HEK293 (cell line): ENCODE data around the gene HEMGN.

Source experiments
- CTCF ChIA-PET: fragments of 350-600 bp; formaldehyde crosslinking; extraction: SDS; loops from one replicate; lab custom pipeline; 2021; ENCODE audit warnings: antibody characterized with exemption; lab: Yijun Ruan, JAX
- POLR2A ChIA-PET: fragments of 300-600 bp; formaldehyde crosslinking; extraction: SDS; loops from one replicate; lab custom pipeline; 2020; ENCODE audit warnings: antibody characterized with exemption, inconsistent platforms; lab: Yijun Ruan, JAX
- H3K27ac ChIP-seq: fragments of 200-500 bp; sonication (Bioruptor generic); 2 replicates; pipeline ENCODE4 v1.5.1; 2014; ENCODE audit warnings: low read depth, low read length, control low read depth, inconsistent platforms; ENCODE audit errors: extremely low read depth
- H3K36me3 ChIP-seq, 2 experiments: fragments of 200-500 bp in 1 of 2; sonication (Bioruptor generic) in 1 of 2; 1 replicate in 1 of 2; 2 replicates in 1 of 2; pipeline ENCODE4 v1.5.1; 2014 to 2017; ENCODE audit warnings: inconsistent platforms in 2 of 2, low read length in 2 of 2; ENCODE audit not compliant: control insufficient read depth in 2 of 2, insufficient read depth in 1 of 2
- H3K4me1 ChIP-seq: fragments of 200-500 bp; sonication (Bioruptor generic); 2 replicates; pipeline ENCODE4 v1.5.1; 2014; ENCODE audit warnings: mild to moderate bottlenecking, low read length, inconsistent platforms; ENCODE audit not compliant: control insufficient read depth, insufficient read depth
- H3K4me3 ChIP-seq: 2 replicates; pipeline ENCODE4 v1.5.1; 2011; ENCODE audit warnings: low read depth, mild to moderate bottlenecking, control low read depth, low read length, moderate library complexity
- H3K9me3 ChIP-seq: fragments of 200-500 bp; sonication (Bioruptor generic); 2 replicates; pipeline ENCODE4 v1.5.1; 2014; ENCODE audit warnings: low read depth, low read length, inconsistent platforms; ENCODE audit not compliant: control insufficient read depth, insufficient read depth
- GFI1B ChIP-seq: fragments of 450-650 bp; formaldehyde crosslinking; IDR thresholded peaks from 2 replicates; pipeline ENCODE4 v1.5.1; 2016; ENCODE audit warnings: missing biosample characterization, missing genetic modification characterization
- GLIS1 ChIP-seq: fragments of 450-650 bp; formaldehyde crosslinking; IDR thresholded peaks from 2 replicates; pipeline ENCODE4 v1.5.1; 2016; ENCODE audit warnings: missing biosample characterization, missing genetic modification characterization
- KLF10 ChIP-seq: fragments of 450-650 bp; IDR thresholded peaks from 2 replicates; pipeline ENCODE4 v1.5.1; 2018; ENCODE audit warnings: missing biosample characterization, mild to moderate bottlenecking, missing genetic modification characterization
- MYNN ChIP-seq: fragments of 450-650 bp; formaldehyde crosslinking; IDR thresholded peaks from 2 replicates; pipeline ENCODE4 v1.5.1; 2016; ENCODE audit warnings: missing biosample characterization, missing genetic modification characterization, borderline replicate concordance
- OSR2 ChIP-seq: fragments of 450-650 bp; formaldehyde crosslinking; IDR thresholded peaks from 2 replicates; pipeline ENCODE4 v1.5.1; 2016; ENCODE audit warnings: missing biosample characterization, missing genetic modification characterization
- RBAK ChIP-seq: fragments of 450-650 bp; formaldehyde crosslinking; IDR thresholded peaks from 2 replicates; pipeline ENCODE4 v1.5.1; 2016; ENCODE audit warnings: missing biosample characterization, missing genetic modification characterization
- REPIN1 ChIP-seq: fragments of 450-650 bp; formaldehyde crosslinking; IDR thresholded peaks from 2 replicates; pipeline ENCODE4 v1.5.1; 2017; ENCODE audit warnings: missing biosample characterization, missing genetic modification characterization, low read depth
- SETDB1 ChIP-seq: IDR thresholded peaks from one replicate; pipeline ENCODE4 v1.6.1; 2017; ENCODE audit warnings: mild to moderate bottlenecking, low read length, moderate library complexity, mixed read lengths; ENCODE audit not compliant: insufficient read length
- ZBTB48 ChIP-seq: fragments of 450-650 bp; formaldehyde crosslinking; IDR thresholded peaks from 2 replicates; pipeline ENCODE4 v1.5.1; 2016; ENCODE audit warnings: missing biosample characterization, missing genetic modification characterization
- ZFP69B ChIP-seq: fragments of 450-650 bp; formaldehyde crosslinking; IDR thresholded peaks from 2 replicates; pipeline ENCODE4 v1.5.1; 2016; ENCODE audit warnings: missing biosample characterization, missing genetic modification characterization
- ZNF114 ChIP-seq: fragments of 450-650 bp; formaldehyde crosslinking; IDR thresholded peaks from 2 replicates; pipeline ENCODE4 v1.5.0; 2017; ENCODE audit warnings: missing biosample characterization, missing genetic modification characterization
- ZNF211 ChIP-seq: fragments of 450-650 bp; formaldehyde crosslinking; IDR thresholded peaks from 2 replicates; pipeline ENCODE4 v1.5.1; 2016; ENCODE audit warnings: low read depth, missing biosample characterization, missing genetic modification characterization
- ZNF239 ChIP-seq: fragments of 450-650 bp; formaldehyde crosslinking; IDR thresholded peaks from 2 replicates; pipeline ENCODE4 v1.5.1; 2016; ENCODE audit warnings: missing biosample characterization, missing genetic modification characterization
- ZNF248 ChIP-seq: fragments of 450-650 bp; formaldehyde crosslinking; IDR thresholded peaks from 2 replicates; pipeline ENCODE4 v1.5.1; 2017; ENCODE audit warnings: missing biosample characterization, missing genetic modification characterization
- ZNF26 ChIP-seq: fragments of 450-650 bp; formaldehyde crosslinking; IDR thresholded peaks from 2 replicates; pipeline ENCODE4 v1.5.1; 2016; ENCODE audit warnings: missing biosample characterization, missing genetic modification characterization
- ZNF324 ChIP-seq: fragments of 450-650 bp; formaldehyde crosslinking; IDR thresholded peaks from 2 replicates; pipeline ENCODE4 v1.5.1; 2016; ENCODE audit warnings: missing biosample characterization, missing genetic modification characterization
- ZNF510 ChIP-seq: fragments of 450-650 bp; formaldehyde crosslinking; IDR thresholded peaks from 2 replicates; pipeline ENCODE4 v1.5.1; 2018; ENCODE audit warnings: mild to moderate bottlenecking, missing genetic modification characterization, missing biosample characterization; ENCODE audit not compliant: insufficient replicate concordance
- ZNF514 ChIP-seq: fragments of 450-650 bp; formaldehyde crosslinking; IDR thresholded peaks from 2 replicates; pipeline ENCODE4 v1.5.1; 2016; ENCODE audit warnings: missing biosample characterization, missing genetic modification characterization
- ZNF548 ChIP-seq: fragments of 450-650 bp; formaldehyde crosslinking; IDR thresholded peaks from 2 replicates; pipeline ENCODE4 v1.5.1; 2016; ENCODE audit warnings: missing biosample characterization, missing genetic modification characterization
- ZNF596 ChIP-seq: fragments of 450-650 bp; IDR thresholded peaks from 2 replicates; pipeline ENCODE4 v1.5.0; 2018; ENCODE audit warnings: missing biosample characterization, mild to moderate bottlenecking, missing genetic modification characterization, moderate library complexity
- ZNF621 ChIP-seq: fragments of 450-650 bp; formaldehyde crosslinking; IDR thresholded peaks from 2 replicates; pipeline ENCODE4 v1.5.1; 2017; ENCODE audit warnings: missing biosample characterization, missing genetic modification characterization
- ZNF624 ChIP-seq: fragments of 450-650 bp; formaldehyde crosslinking; IDR thresholded peaks from 2 replicates; pipeline ENCODE4 v1.5.1; 2017; ENCODE audit warnings: missing biosample characterization, missing genetic modification characterization
- ZNF692 ChIP-seq: fragments of 450-650 bp; formaldehyde crosslinking; IDR thresholded peaks from 2 replicates; pipeline ENCODE4 v1.5.1; 2016; ENCODE audit warnings: missing biosample characterization, missing genetic modification characterization
- ZNF701 ChIP-seq: fragments of 450-650 bp; formaldehyde crosslinking; IDR thresholded peaks from 2 replicates; pipeline ENCODE4 v1.5.1; 2016; ENCODE audit warnings: missing biosample characterization, missing genetic modification characterization
- ZNF785 ChIP-seq: fragments of 450-650 bp; formaldehyde crosslinking; IDR thresholded peaks from 2 replicates; pipeline ENCODE4 v1.5.1; 2016; ENCODE audit warnings: missing biosample characterization, missing genetic modification characterization
- ZNF792 ChIP-seq: fragments of 450-650 bp; formaldehyde crosslinking; IDR thresholded peaks from 2 replicates; pipeline ENCODE4 v1.5.1; 2016; ENCODE audit warnings: missing biosample characterization, missing genetic modification characterization
- TF ChIP-seq, protein P1 (sequence below): fragments of 450-650 bp; formaldehyde crosslinking; IDR thresholded peaks from 2 replicates; pipeline ENCODE4 v1.5.1; 2016; ENCODE audit warnings: missing biosample characterization, missing genetic modification characterization
- TF ChIP-seq, protein P2 (sequence below): fragments of 450-650 bp; formaldehyde crosslinking; IDR thresholded peaks from 2 replicates; pipeline ENCODE4 v1.5.1; 2016; ENCODE audit warnings: missing biosample characterization, missing genetic modification characterization

Gene HEMGN

DNA sequence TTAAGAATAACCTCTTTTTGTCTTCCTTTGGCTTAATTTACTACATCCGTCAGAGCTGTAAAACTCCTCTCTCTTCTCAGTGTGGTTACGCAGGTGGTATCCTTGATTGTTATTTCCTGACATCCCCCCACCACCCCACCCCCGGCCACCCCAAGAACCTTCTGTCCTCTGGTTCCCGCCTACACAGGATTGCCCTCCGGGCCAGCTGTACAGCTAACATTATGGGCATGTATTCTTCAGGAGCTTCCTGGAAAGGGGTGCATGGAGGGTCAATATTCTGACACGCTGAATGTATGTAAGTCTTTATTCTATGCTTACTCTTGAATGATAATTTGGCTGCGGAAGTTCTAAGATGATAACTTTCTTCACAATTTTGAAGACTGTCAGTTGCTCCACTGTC lies 32.2 kb upstream of the HEMGN start:
- CTCF ChIA-PET: interaction anchor here (0.9 kb wide), 1 partner anchor 11 kb away, joined by 3 read pairs; no protein-coding TSS in a partner anchor
- no peak overlapping the region for H3K4me3 ChIP-seq
- no peaks in the 10 kb centered on the region for H3K9me3 ChIP-seq
- POLR2A ChIA-PET: no interaction called here
- H3K36me3 ChIP-seq: no peaks in the 10 kb centered on the region
- no peaks in the 10 kb centered on the region for H3K4me1 ChIP-seq
- TF ChIP-seq ZNF624 (tag by site-specific recombination): no peak
- TF ChIP-seq, protein P1, sequence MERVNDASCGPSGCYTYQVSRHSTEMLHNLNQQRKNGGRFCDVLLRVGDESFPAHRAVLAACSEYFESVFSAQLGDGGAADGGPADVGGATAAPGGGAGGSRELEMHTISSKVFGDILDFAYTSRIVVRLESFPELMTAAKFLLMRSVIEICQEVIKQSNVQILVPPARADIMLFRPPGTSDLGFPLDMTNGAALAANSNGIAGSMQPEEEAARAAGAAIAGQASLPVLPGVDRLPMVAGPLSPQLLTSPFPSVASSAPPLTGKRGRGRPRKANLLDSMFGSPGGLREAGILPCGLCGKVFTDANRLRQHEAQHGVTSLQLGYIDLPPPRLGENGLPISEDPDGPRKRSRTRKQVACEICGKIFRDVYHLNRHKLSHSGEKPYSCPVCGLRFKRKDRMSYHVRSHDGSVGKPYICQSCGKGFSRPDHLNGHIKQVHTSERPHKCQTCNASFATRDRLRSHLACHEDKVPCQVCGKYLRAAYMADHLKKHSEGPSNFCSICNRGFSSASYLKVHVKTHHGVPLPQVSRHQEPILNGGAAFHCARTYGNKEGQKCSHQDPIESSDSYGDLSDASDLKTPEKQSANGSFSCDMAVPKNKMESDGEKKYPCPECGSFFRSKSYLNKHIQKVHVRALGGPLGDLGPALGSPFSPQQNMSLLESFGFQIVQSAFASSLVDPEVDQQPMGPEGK (tag by site-specific recombination): no peak
- no peak for TF ChIP-seq ZNF692
- TF ChIP-seq ZNF701 (tag by site-specific recombination): no peak
- TF ChIP-seq ZNF239 (tag by site-specific recombination): no peak
- TF ChIP-seq ZFP69B (tag by site-specific recombination): no peak
- TF ChIP-seq ZNF514: no peak
- no peak for TF ChIP-seq ZBTB48 (tag by site-specific recombination)
- H3K27ac ChIP-seq: no peak overlapping the region

DNA sequence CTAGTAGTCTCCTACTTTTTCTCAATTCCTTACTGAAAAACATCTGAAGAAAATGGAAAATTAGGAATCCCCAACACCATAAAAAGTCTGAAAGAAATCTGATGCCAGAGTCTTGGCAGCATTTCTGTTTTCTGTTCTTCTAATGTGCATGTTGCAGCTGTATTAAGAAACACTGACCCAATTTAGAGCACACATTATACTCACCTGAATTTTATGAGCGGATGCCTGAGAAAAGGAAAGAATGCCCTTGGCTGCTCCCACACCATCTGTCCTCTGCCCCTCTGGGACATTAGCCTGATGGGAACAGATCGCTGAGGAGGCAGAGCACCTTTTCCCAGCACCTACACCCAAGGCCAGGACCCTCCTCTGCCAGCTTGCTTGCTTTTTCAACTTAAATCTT lies 31.0 kb upstream of the HEMGN start:
- ChIA-PET CTCF (no interaction called here), POLR2A (interaction anchor here (0.7 kb wide), 1 partner anchor 288 kb away, joined by 3 read pairs; no protein-coding TSS in a partner anchor)
- Histone ChIP-seq H3K4me3 (no peak overlapping the region), H3K9me3 (no peaks in the 10 kb centered on the region), H3K4me1 (no peaks in the 10 kb centered on the region), H3K27ac (no peak overlapping the region), H3K36me3 (no peaks in the 10 kb centered on the region)
- TF ChIP-seq ZNF621 (tag by site-specific recombination) (no peak), ZNF510 (tag by site-specific recombination) (no peak), ZNF792 (tag by site-specific recombination) (no peak), SETDB1 (no peak), ZNF26 (tag by site-specific recombination) (no peak), ZNF114 (tag by site-specific recombination) (no peak), ZNF324 (tag by site-specific recombination) (no peak), REPIN1 (tag by site-specific recombination) (no peak), RBAK (tag by site-specific recombination) (no peak), KLF10 (no peak), ZNF596 (no peak), ZNF785 (tag by site-specific recombination) (no peak), ZNF548 (no peak), ZNF248 (tag by site-specific recombination) (no peak), GFI1B (no peak), OSR2 (no peak), MYNN (tag by site-specific recombination) (no peak), GLIS1 (tag by site-specific recombination) (no peak), ZNF211 (tag by site-specific recombination) (no peak)
- TF ChIP-seq, protein P2, sequence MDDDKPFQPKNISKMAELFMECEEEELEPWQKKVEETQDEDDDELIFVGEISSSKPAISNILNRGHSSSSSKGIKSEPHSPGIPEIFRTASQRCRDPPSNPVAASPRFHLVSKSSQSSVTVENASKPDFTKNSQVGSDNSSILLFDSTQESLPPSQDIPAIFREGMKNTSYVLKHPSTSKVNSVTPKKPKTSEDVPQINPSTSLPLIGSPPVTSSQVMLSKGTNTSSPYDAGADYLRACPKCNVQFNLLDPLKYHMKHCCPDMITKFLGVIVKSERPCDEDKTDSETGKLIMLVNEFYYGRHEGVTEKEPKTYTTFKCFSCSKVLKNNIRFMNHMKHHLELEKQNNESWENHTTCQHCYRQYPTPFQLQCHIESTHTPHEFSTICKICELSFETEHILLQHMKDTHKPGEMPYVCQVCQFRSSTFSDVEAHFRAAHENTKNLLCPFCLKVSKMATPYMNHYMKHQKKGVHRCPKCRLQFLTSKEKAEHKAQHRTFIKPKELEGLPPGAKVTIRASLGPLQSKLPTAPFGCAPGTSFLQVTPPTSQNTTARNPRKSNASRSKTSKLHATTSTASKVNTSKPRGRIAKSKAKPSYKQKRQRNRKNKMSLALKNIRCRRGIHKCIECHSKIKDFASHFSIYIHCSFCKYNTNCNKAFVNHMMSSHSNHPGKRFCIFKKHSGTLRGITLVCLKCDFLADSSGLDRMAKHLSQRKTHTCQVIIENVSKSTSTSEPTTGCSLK: no peak
